Activated gamma-delta T cell treated with anti-CD3 and anti-CD28 coated beads, Interleukin-2, amount 50 U/mL, for 16 hours (primary cell): Measurements from ENCODE around the gene INHBB.

ENCODE experiments used
- DNase-seq: peaks from one replicate; pipeline ENCODE4 v3.0.0-alpha.2; 2020; ENCODE audit warnings: low read depth

Gene INHBB

GRCh38 chr2:120398051-120398995, 52.4 kb downstream of the INHBB start:
- DNase-seq, result no peak

- DNase-seq, result no peak
Observed at GRCh38 chr2:120398996-120399888, 53.3 kb downstream of the INHBB start.

DNA sequence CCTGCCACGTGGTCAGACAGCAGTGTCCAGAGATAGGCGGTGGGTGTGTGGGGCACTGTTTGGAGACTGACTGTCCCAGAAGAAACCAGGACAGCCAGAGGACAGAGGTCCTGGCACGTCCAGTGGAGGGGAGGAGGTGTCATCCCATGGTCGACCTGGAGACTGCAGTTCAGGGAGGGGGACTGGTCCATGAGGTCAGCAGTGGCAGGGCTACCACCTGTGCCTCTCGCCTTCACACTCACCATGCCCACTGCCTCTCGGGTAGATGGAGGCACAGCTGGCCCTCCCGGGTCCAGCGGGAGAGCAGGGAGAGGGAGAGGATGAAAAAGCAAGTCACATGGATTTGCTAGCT, 53.9 kb downstream of the INHBB start:
- no peak for DNase-seq

DNA sequence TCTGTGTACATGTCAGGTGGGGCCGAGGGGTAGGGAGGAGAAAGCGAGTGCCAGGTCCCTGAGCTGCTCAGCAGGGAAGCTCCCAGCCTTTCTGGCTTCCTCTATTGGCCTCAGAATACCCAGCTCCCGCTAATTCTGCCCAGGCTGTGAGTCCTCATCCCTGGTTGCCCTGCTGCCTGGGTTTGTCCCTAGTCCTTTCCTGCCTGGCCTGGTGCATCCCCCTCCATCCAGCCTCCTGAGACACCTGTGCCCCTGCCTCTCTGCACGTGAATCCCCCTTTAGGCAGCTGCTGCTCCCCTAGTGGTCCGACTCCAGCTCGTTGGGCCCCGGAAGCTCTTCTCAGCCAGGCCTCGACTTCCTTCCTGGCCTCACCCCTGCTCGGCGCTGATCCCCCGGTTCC, 54.6 kb downstream of the INHBB start:
- DNase-seq, result no peak
